Measurements from ENCODE around the gene PRSS56.
A peak's percentile ranks its signal among the peaks of the same experiment; 100 is the strongest.

The PRSS56 gene

GRCh38 chr2:232485757-232486557, 34.2 kb upstream of the PRSS56 start:
- H3K4me1 Mint-ChIP-seq: peaks cover 4% of the 10 kb centered on the region
- H3K27me3 Mint-ChIP-seq (ENCODE audit: low read depth): peaks cover 85% of the 10 kb centered on the region
- H3K27ac Mint-ChIP-seq: no peak overlapping the region
- no peaks in the 10 kb centered on the region for H3K9me3 Mint-ChIP-seq
- H3K36me3 Mint-ChIP-seq (ENCODE audit: low read depth): no peaks in the 10 kb centered on the region
- H3K4me3 Mint-ChIP-seq: peak overlapping the region in 1 of 3 experiments; percentile 74
- TF ChIP-seq CTCF (IDR thresholded peaks at IDR 0.05; ENCODE audit: unreplicated experiment in 3 of 3): no peak

DNA sequence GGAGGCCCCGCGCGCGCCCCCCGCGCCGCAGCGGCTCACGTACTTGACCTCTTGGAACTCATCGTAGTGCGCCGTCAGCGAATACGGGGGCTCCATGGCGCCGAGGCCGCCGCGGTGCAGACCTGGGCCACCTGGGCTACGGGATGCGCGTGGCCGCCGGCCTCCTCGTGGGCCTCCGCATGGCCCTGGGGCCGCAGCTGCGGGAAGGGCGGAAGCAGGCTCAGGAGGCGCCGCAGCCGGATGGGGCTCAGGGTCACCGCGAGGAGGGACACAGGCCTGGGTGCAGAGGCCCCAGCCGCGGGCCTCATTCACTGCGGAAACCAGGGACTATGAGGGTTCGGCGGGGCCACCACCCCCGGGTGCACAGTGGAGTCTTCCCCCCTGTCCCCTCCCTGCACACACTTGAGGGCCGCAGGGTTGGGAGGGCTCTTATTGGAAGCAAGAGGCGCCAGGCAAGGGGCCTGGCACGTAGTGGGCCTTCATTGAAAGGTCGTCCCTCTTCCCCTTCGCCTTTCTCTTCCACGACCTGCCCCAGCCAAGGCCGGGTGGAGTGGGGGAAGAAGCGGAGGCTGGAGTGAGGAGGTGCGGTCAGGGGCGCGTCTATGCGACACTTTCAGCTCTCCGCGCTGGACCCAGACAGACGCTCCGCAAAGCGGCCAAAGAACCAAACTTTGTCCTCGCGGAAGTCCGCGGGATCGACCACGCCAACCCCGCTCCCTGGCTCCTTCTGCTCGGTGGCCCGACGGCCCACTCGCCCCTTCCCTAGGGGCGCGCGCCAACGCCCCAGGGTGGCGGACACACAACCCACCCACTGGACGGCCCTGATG, 33.4 kb upstream of the PRSS56 start:
- Mint-ChIP-seq H3K36me3 (ENCODE audit: low read depth) (no peaks in the 10 kb centered on the region), H3K27me3 (ENCODE audit: low read depth) (peaks cover 85% of the 10 kb centered on the region), H3K9me3 (no peaks in the 10 kb centered on the region), H3K4me3 (peak overlapping the region in 2 of 3 experiments; percentile 44 to 61), H3K27ac (no peak overlapping the region), H3K4me1 (peaks cover 4% of the 10 kb centered on the region)
- TF ChIP-seq CTCF (IDR thresholded peaks at IDR 0.05; ENCODE audit: unreplicated experiment in 3 of 3): no peak

DNA sequence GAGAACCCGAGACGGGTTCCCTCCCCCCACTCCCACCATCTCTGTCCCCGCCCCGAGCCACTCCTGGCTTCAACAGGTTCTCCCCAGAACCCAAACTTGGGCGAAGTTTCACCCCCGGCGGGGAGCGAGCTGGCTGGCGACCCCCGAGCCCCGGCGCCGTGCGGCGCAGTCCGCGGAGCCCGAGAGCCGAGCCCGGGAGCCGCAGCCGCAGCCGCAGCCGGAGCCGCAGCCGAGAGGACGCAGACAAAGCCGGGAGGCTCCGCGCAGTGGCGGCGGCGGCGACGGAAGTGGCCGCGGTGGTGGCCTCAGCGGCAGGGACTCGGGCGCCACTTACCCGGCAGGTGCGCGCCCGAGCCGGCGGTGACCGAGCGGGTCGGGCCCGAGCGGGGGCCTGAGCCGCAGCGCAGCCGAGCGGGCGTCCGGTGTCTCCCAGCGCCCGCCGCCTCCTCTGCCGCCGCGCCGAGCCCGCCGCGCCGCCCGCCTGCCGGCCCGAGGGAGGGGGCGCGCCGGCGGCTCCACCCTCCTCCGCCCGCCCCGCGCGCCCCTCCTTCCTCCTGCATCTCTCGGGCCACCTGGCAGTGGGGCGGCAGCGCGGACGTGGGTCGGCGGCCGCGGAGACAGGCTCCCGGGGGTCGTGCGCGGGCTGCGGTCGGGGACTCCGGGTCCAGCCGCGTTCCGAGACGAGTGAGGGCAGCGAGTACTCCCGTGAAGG, 32.6 kb upstream of the PRSS56 start, which contains the start of gene ECEL1:
Gene ECEL1 (minus strand): TSS at position 450 of the 712 bp plus-strand sequence. CDS start 1,181 bp downstream, outside the sequence.
- Mint-ChIP-seq H3K27ac (no peak within 1 kb of the TSS), H3K9me3 (no peaks in the 10 kb centered on the region), H3K4me3 (peak within 1 kb of the TSS; percentile 68 to 75 (median 69)), H3K4me1 (peaks cover 4% of the 10 kb centered on the region), H3K27me3 (ENCODE audit: low read depth) (peaks cover 84% of the 10 kb centered on the region), H3K36me3 (ENCODE audit: low read depth) (no peaks in the 10 kb centered on the region)
- no peak for TF ChIP-seq CTCF (IDR thresholded peaks at IDR 0.05; ENCODE audit: unreplicated experiment in 3 of 3)

GRCh38 chr2:232488097-232488711, 32.0 kb upstream of the PRSS56 start:
- no peak for TF ChIP-seq CTCF (IDR thresholded peaks at IDR 0.05; ENCODE audit: unreplicated experiment in 3 of 3)
- Mint-ChIP-seq H3K9me3 (no peaks in the 10 kb centered on the region), H3K27me3 (ENCODE audit: low read depth) (peaks cover 81% of the 10 kb centered on the region), H3K36me3 (ENCODE audit: low read depth) (no peaks in the 10 kb centered on the region), H3K4me1 (peaks cover 4% of the 10 kb centered on the region), H3K4me3 (peak overlapping the region; percentile 68 to 75 (median 69)), H3K27ac (no peak overlapping the region)

- Mint-ChIP-seq H3K4me1 (peaks cover 4% of the 10 kb centered on the region), H3K27me3 (ENCODE audit: low read depth) (peaks cover 77% of the 10 kb centered on the region), H3K4me3 (peak overlapping the region; percentile 68 to 75 (median 69)), H3K9me3 (no peaks in the 10 kb centered on the region), H3K27ac (no peak overlapping the region), H3K36me3 (ENCODE audit: low read depth) (no peaks in the 10 kb centered on the region)
- TF ChIP-seq CTCF (IDR thresholded peaks at IDR 0.05; ENCODE audit: unreplicated experiment in 3 of 3): no peak
Observed at GRCh38 chr2:232488721-232489300, 31.4 kb upstream of the PRSS56 start.
